ENCODE measurements around the gene RBMS2. TPM values are rescaled to one million over a fixed set of nuclear protein-coding genes. Genes with fewer than 3 reads are reported as not detected.

RBMS2 gene
- polyA plus RNA-seq, 1 donor (not counting 4 experiments of a cell fraction or from before 2014, with no cell fraction given): 64.5 TPM

GRCh38 chr12:56484566-56484965, 37.1 kb upstream of the RBMS2 start:
- Histone ChIP-seq H3K4me1 (ENCODE audit: control insufficient read depth, extremely low read depth, insufficient read depth, low read length) (peaks cover 18% of the 10 kb centered on the region), H3K9me1 (ENCODE audit: control insufficient read depth, extremely low read depth, insufficient read depth, low read length) (no peaks in the 10 kb centered on the region), H3K4me3 (ENCODE audit: control insufficient read depth in 2 of 3, extremely low read depth in 1 of 3, insufficient read depth in 2 of 3, low read depth in 1 of 3, low read length in 3 of 3) (no peak overlapping the region), H4K20me1 (ENCODE audit: control insufficient read depth, extremely low read depth, insufficient read depth, low read length) (no peaks in the 10 kb centered on the region), H3K4me2 (ENCODE audit: control insufficient read depth, extremely low read depth, insufficient read depth, low read depth, low read length) (no peak overlapping the region), H3K9me3 (ENCODE audit: control insufficient read depth, low read depth, low read length) (no peaks in the 10 kb centered on the region), H3K27ac (ENCODE audit: control insufficient read depth, insufficient read depth, low read length) (no peak overlapping the region), H3K27me3 (ENCODE audit: control insufficient read depth, extremely low read depth, insufficient read depth, low read length) (peaks cover 26% of the 10 kb centered on the region), H3K36me3 (ENCODE audit: control insufficient read depth in 2 of 2, extremely low read depth in 1 of 2, insufficient read depth in 2 of 2, low read length in 2 of 2) (no peaks in the 10 kb centered on the region), H3K79me2 (ENCODE audit: control insufficient read depth, insufficient read depth, low read length) (no peaks in the 10 kb centered on the region), H2AFZ (ENCODE audit: control insufficient read depth, low read length) (no peak overlapping the region), H3K9ac (ENCODE audit: control insufficient read depth, extremely low read depth, insufficient read depth, low read length) (no peak overlapping the region)
- dilution Hi-C loops (cut with MboI; ENCODE audit: extremely low pct_ligation_motif_present, low sequenced_read_pairs): no loop called here
- FAIRE-seq (no peak), DNase-seq (ENCODE audit: low read depth, low spot score) (no peak)
- TF ChIP-seq CTCF (optimal IDR thresholded peaks at IDR 0.05 in 1 of 3, IDR thresholded peaks at IDR 0.05 in 1 of 3, conservative IDR thresholded peaks at IDR 0.05 in 1 of 3; ENCODE audit: extremely low read depth in 1 of 3, insufficient read depth in 2 of 3, low read length in 3 of 3) (no peak), EZH2 (IDR thresholded peaks at IDR 0.05; ENCODE audit: low read length) (no peak)

- Histone ChIP-seq H4K20me1 (ENCODE audit: control insufficient read depth, extremely low read depth, insufficient read depth, low read length) (no peaks in the 10 kb centered on the region), H3K27ac (ENCODE audit: control insufficient read depth, insufficient read depth, low read length) (no peak overlapping the region), H3K79me2 (ENCODE audit: control insufficient read depth, insufficient read depth, low read length) (no peaks in the 10 kb centered on the region), H3K4me3 (ENCODE audit: control insufficient read depth in 2 of 3, extremely low read depth in 1 of 3, insufficient read depth in 2 of 3, low read depth in 1 of 3, low read length in 3 of 3) (no peak overlapping the region), H3K9me1 (ENCODE audit: control insufficient read depth, extremely low read depth, insufficient read depth, low read length) (no peaks in the 10 kb centered on the region), H3K36me3 (ENCODE audit: control insufficient read depth in 2 of 2, extremely low read depth in 1 of 2, insufficient read depth in 2 of 2, low read length in 2 of 2) (no peaks in the 10 kb centered on the region), H3K9me3 (ENCODE audit: control insufficient read depth, low read depth, low read length) (no peaks in the 10 kb centered on the region), H3K27me3 (ENCODE audit: control insufficient read depth, extremely low read depth, insufficient read depth, low read length) (peaks cover 31% of the 10 kb centered on the region), H2AFZ (ENCODE audit: control insufficient read depth, low read length) (no peak overlapping the region), H3K4me2 (ENCODE audit: control insufficient read depth, extremely low read depth, insufficient read depth, low read depth, low read length) (no peak overlapping the region), H3K4me1 (ENCODE audit: control insufficient read depth, extremely low read depth, insufficient read depth, low read length) (peaks cover 14% of the 10 kb centered on the region), H3K9ac (ENCODE audit: control insufficient read depth, extremely low read depth, insufficient read depth, low read length) (no peak overlapping the region)
- dilution Hi-C loops (cut with MboI; ENCODE audit: extremely low pct_ligation_motif_present, low sequenced_read_pairs): no loop called here
- FAIRE-seq (no peak), DNase-seq (ENCODE audit: low read depth, low spot score) (no peak)
- TF ChIP-seq EZH2 (IDR thresholded peaks at IDR 0.05; ENCODE audit: low read length) (no peak), CTCF (optimal IDR thresholded peaks at IDR 0.05 in 1 of 3, IDR thresholded peaks at IDR 0.05 in 1 of 3, conservative IDR thresholded peaks at IDR 0.05 in 1 of 3; ENCODE audit: extremely low read depth in 1 of 3, insufficient read depth in 2 of 3, low read length in 3 of 3) (no peak)
Measured at GRCh38 chr12:56486694-56487093, 34.9 kb upstream of the RBMS2 start.
